ENCODE data around the gene PLXNA4.

The PLXNA4 gene

GRCh38 chr7:132410861-132411541, 165.3 kb downstream of the PLXNA4 start:
- DNase-seq (ENCODE audit: low read depth), result no peak
- TF ChIP-seq, protein P1, sequence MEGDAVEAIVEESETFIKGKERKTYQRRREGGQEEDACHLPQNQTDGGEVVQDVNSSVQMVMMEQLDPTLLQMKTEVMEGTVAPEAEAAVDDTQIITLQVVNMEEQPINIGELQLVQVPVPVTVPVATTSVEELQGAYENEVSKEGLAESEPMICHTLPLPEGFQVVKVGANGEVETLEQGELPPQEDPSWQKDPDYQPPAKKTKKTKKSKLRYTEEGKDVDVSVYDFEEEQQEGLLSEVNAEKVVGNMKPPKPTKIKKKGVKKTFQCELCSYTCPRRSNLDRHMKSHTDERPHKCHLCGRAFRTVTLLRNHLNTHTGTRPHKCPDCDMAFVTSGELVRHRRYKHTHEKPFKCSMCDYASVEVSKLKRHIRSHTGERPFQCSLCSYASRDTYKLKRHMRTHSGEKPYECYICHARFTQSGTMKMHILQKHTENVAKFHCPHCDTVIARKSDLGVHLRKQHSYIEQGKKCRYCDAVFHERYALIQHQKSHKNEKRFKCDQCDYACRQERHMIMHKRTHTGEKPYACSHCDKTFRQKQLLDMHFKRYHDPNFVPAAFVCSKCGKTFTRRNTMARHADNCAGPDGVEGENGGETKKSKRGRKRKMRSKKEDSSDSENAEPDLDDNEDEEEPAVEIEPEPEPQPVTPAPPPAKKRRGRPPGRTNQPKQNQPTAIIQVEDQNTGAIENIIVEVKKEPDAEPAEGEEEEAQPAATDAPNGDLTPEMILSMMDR (conservative IDR thresholded peaks at IDR 0.05; ENCODE audit: low read depth, low read length), result no peak
- no peak overlapping the region for H3K4me3 ChIP-seq (ENCODE audit: low read depth, low read length)

DNA sequence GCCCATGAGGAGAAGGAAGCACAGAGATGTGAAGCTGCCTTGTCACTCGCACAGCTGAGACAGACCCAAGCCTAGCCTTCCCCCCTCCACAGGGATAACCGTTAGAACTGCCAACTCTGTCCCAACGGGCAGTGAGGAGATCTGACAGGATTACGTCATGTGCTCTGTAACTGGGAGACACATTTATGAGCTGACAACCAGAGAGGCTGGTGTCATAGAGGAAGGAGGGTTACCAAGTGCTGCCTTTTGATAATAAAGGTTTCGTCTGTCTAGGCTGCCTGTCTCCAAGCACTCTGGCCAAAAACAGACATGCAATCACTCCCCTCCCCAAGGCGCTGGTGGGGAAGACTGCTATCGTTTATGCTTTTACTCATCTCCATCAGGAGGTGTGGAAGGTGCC, 165.9 kb downstream of the PLXNA4 start:
- TF ChIP-seq, protein P1 (conservative IDR thresholded peaks at IDR 0.05; ENCODE audit: low read depth, low read length), result no peak
- DNase-seq (ENCODE audit: low read depth), result no peak
- no peak overlapping the region for H3K4me3 ChIP-seq (ENCODE audit: low read depth, low read length)

GRCh38 chr7:132407764-132408163, 168.5 kb downstream of the PLXNA4 start:
- TF ChIP-seq, protein P1 (conservative IDR thresholded peaks at IDR 0.05; ENCODE audit: low read depth, low read length), result no peak
- peak; percentile 20 for DNase-seq (ENCODE audit: low read depth)
- H3K4me3 ChIP-seq (ENCODE audit: low read depth, low read length), result no peak overlapping the region

DNA sequence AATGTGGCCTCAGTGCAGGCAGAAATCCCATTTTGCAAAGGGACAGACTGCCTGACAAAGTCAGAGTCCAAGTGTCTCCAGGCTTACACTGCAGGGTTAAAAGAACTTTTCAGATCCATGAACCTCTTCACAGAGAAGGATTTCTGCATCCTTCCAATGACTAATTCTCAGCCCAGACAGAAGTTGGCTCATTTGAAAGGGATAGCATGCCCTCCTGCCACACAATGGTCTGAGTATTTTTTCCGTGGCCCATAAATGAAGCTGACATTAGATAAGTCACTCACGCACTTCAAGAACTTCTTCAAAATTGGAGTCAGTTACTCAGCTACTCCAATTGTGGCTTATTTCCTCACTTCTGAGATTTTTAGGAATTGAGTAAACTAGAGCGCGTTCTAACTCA, 170.2 kb downstream of the PLXNA4 start:
- TF ChIP-seq, protein P1 (conservative IDR thresholded peaks at IDR 0.05; ENCODE audit: low read depth, low read length), result no peak
- DNase-seq (ENCODE audit: low read depth), result no peak
- H3K4me3 ChIP-seq (ENCODE audit: low read depth, low read length), result no peak overlapping the region

DNA sequence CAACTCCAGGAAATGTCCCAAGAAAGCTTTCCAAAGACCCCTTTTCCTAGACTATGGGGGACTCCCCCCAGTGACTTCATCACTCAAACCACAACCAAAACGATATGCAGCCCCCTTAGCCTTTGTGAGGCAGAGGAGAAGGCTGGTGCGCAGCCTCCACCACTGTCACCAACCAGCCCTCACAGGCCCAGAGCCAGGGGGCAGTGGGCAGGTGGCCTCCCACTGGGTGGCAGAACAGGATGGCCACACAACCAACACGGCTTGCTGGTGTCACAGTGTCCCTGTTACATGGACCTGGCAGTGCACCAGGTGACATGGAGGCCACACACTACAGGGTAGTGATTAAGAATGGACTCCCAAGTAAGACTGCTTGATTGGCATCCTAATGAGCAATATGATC, 172.0 kb downstream of the PLXNA4 start:
- no peak for DNase-seq (ENCODE audit: low read depth)
- H3K4me3 ChIP-seq (ENCODE audit: low read depth, low read length), result no peak overlapping the region
- TF ChIP-seq, protein P1 (conservative IDR thresholded peaks at IDR 0.05; ENCODE audit: low read depth, low read length), result no peak

DNA sequence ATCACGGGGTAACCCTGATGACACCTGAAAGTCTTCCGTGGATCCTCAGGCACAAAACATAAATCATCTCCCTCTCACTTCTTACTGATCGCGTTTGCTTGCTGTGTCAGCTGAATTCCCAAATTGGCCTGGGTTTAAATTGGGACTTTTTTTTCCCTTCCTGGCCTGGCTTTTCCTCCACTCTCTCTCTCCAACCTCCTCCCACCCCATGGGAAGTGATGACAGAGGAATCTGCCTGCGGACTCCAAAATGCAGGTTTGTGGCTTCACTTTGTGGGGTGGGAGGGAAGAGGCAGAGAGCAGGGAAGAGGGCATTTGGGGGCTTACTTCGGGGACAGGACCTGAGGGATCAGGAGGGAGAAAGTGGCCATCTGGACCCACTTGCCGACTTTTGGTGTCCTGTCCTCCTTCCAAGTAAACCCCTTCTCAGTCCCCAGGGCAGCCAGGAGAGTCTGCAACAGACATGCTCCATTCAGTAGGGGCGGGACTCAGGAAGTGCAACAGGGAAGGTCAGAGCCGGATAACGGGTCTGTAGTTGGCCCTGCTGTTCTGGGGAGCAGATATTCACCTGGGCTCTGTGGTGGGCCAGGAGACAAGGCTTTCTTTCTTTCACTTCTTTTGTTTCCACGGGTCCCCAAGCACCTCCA, 172.7 kb downstream of the PLXNA4 start:
- no peak for DNase-seq (ENCODE audit: low read depth)
- TF ChIP-seq, protein P1 (conservative IDR thresholded peaks at IDR 0.05; ENCODE audit: low read depth, low read length), result no peak
- no peak overlapping the region for H3K4me3 ChIP-seq (ENCODE audit: low read depth, low read length)

Data from choroid plexus epithelial cell (primary cell).